MCF 10A (cell line): Measurements from ENCODE around the gene POLR2F. TPM values are rescaled to one million over a fixed set of nuclear protein-coding genes. Genes with fewer than 3 reads are reported as not detected.

Experiments
- BruUV-seq: library from RNA; stranded (reverse); fragments of 400-500 nt; replicated peaks from 2 replicates; lab custom pipeline; 2021; lab: Mats Ljungman, UMichigan
- CTCF ChIA-PET: fragments of 300-600 bp; sonication (Branson Sonifier 250); formaldehyde crosslinking; extraction: SDS; loops from one replicate; lab custom pipeline; 2021; ENCODE audit warnings: antibody characterized with exemption, inconsistent platforms; lab: Yijun Ruan, JAX
- POLR2A ChIA-PET: fragments of 300-600, 350-650 bp; sonication (Branson Sonifier 250); formaldehyde crosslinking; extraction: SDS; loops from one replicate; lab custom pipeline; 2020; ENCODE audit warnings: antibody characterized with exemption, inconsistent platforms; lab: Yijun Ruan, JAX
- DNase-seq: peaks from one replicate; pipeline ENCODE4 v3.0.0-alpha.2; 2018; ENCODE audit not compliant: unreplicated experiment
- H3K27ac Mint-ChIP-seq: one replicate; pipeline ENCODE4 v1.8.0; 2022; ENCODE audit warnings: mild to moderate bottlenecking, low read depth, mixed read lengths; ENCODE audit not compliant: unreplicated experiment
- H3K27me3 Mint-ChIP-seq: one replicate; pipeline ENCODE4 v1.8.0; 2022; ENCODE audit warnings: mixed read lengths; ENCODE audit not compliant: insufficient read depth, unreplicated experiment
- H3K36me3 Mint-ChIP-seq: one replicate; pipeline ENCODE4 v1.8.0; 2022; ENCODE audit warnings: mild to moderate bottlenecking, moderate library complexity, mixed read lengths; ENCODE audit not compliant: insufficient read depth, unreplicated experiment
- H3K4me1 Mint-ChIP-seq: one replicate; pipeline ENCODE4 v1.8.0; 2022; ENCODE audit warnings: mixed read lengths; ENCODE audit not compliant: insufficient read depth, unreplicated experiment
- H3K4me3 Mint-ChIP-seq: one replicate; pipeline ENCODE4 v1.8.0; 2022; ENCODE audit warnings: mild to moderate bottlenecking, moderate library complexity, mixed read lengths; ENCODE audit not compliant: unreplicated experiment
- H3K9me3 Mint-ChIP-seq: one replicate; pipeline ENCODE4 v1.8.0; 2022; ENCODE audit warnings: mixed read lengths; ENCODE audit not compliant: unreplicated experiment
- CTCF ChIP-seq: fragments of 200-600 bp; IDR thresholded peaks from one replicate; pipeline ENCODE4 v1.8.0; 2022; ENCODE audit warnings: antibody characterized with exemption, mild to moderate bottlenecking; ENCODE audit not compliant: unreplicated experiment
- intact Hi-C: fragments of 100-400 bp; cut with micrococcal nuclease; formaldehyde crosslinking; loops from 2 replicates; pipeline ENCODE4 v1.14.1; 2022
- total RNA-seq: library from RNA; stranded (reverse); gene quantifications from 2 replicates; pipeline ENCODE4 v1.2.3, GENCODE V29; 2022

POLR2F gene
- total RNA-seq, 1 experiment from 2014 or later, result 87.5 TPM

GRCh38 chr22:37968452-37969251, 15.2 kb downstream of the POLR2F start:
- no peak overlapping the region for H3K27ac Mint-ChIP-seq
- H3K9me3 Mint-ChIP-seq, result no peaks in the 10 kb centered on the region
- ChIA-PET CTCF (interaction anchor here (0.6 to 2.0 kb wide), 4 partner anchors 14 to 151 kb away, joined by 3 to 5 read pairs (median 4); no protein-coding TSS in a partner anchor), POLR2A (no interaction called here)
- H3K4me3 Mint-ChIP-seq, result no peak overlapping the region
- intact Hi-C loops, result no loop called here
- peaks cover 6% of the 10 kb centered on the region for H3K4me1 Mint-ChIP-seq
- H3K27me3 Mint-ChIP-seq, result no peaks in the 10 kb centered on the region
- BruUV-seq, result no TSS peak
- DNase-seq, result no peak
- no peak for TF ChIP-seq CTCF
- H3K36me3 Mint-ChIP-seq, result peaks cover 40% of the 10 kb centered on the region

- no peak for TF ChIP-seq CTCF
- ChIA-PET CTCF (interaction anchor here (0.6 kb wide), 1 partner anchor 165 kb away, joined by 3 read pairs; no protein-coding TSS in a partner anchor), POLR2A (no interaction called here)
- Mint-ChIP-seq H3K9me3 (no peaks in the 10 kb centered on the region), H3K36me3 (peaks cover 29% of the 10 kb centered on the region), H3K4me3 (no peak overlapping the region), H3K27ac (no peak overlapping the region), H3K4me1 (peaks cover 4% of the 10 kb centered on the region), H3K27me3 (no peaks in the 10 kb centered on the region)
- no peak for DNase-seq
- BruUV-seq, result no TSS peak
- intact Hi-C loops, result no loop called here
Measured at GRCh38 chr22:37970864-37971263, 17.4 kb downstream of the POLR2F start.

GRCh38 chr22:37971475-37972434, 18.3 kb downstream of the POLR2F start:
- intact Hi-C loops, result no loop called here
- Mint-ChIP-seq H3K36me3 (peaks cover 24% of the 10 kb centered on the region), H3K27ac (no peak overlapping the region), H3K4me3 (no peak overlapping the region), H3K4me1 (no peaks in the 10 kb centered on the region), H3K9me3 (no peaks in the 10 kb centered on the region), H3K27me3 (no peaks in the 10 kb centered on the region)
- ChIA-PET POLR2A (interaction anchor here (0.6 kb wide), 1 partner anchor 627 kb away, joined by 3 read pairs; no protein-coding TSS in a partner anchor), CTCF (interaction anchor here (0.6 to 1.7 kb wide), 6 partner anchors 9 to 602 kb away, joined by 3 to 7 read pairs (median 4); no protein-coding TSS in a partner anchor)
- DNase-seq, result no peak
- BruUV-seq, result no TSS peak
- no peak for TF ChIP-seq CTCF
